OCI-M1 (cell line): ENCODE measurements around the gene DOCK11.
A peak's percentile ranks its signal among the peaks of the same experiment; 100 is the strongest.
"Not testable (repeated sequence)": the region's sequence is repeated elsewhere in the genome, so short reads cannot be mapped to it uniquely, and the experiment has no call there.

Experiments used
- DNase-seq: peaks from one replicate; lab custom pipeline; 2025; lab: John Stamatoyannopoulos, UW

DOCK11 gene

GRCh38 chrX:118570209-118570608, 74.6 kb downstream of the DOCK11 start:
- no peak for DNase-seq

- DNase-seq = no peak
Measured at GRCh38 chrX:118571836-118572235, 76.2 kb downstream of the DOCK11 start.

GRCh38 chrX:118574666-118575065, 79.1 kb downstream of the DOCK11 start:
- no peak for DNase-seq

GRCh38 chrX:118577041-118577440, 81.4 kb downstream of the DOCK11 start:
- DNase-seq = no peak

GRCh38 chrX:118579417-118579816, 83.8 kb downstream of the DOCK11 start:
- no peak for DNase-seq

- not testable (repeated sequence) for DNase-seq
Measured at GRCh38 chrX:118582926-118583325, 87.3 kb downstream of the DOCK11 start.

- DNase-seq = no peak
Measured at GRCh38 chrX:118583781-118584180, 88.2 kb downstream of the DOCK11 start.

- no peak for DNase-seq
Measured at GRCh38 chrX:118585296-118585695, 89.7 kb downstream of the DOCK11 start.

GRCh38 chrX:118586206-118586605, 90.6 kb downstream of the DOCK11 start:
- peak; percentile 60 for DNase-seq

- DNase-seq = no peak
Measured at GRCh38 chrX:118588715-118589114, 93.1 kb downstream of the DOCK11 start.

- DNase-seq = no peak
Measured at GRCh38 chrX:118589227-118589626, 93.6 kb downstream of the DOCK11 start.

GRCh38 chrX:118593407-118593806, 97.8 kb downstream of the DOCK11 start:
- DNase-seq = peak; percentile 76

GRCh38 chrX:118594697-118595420, 99.2 kb downstream of the DOCK11 start:
- no peak for DNase-seq

GRCh38 chrX:118595501-118596042, 100.0 kb downstream of the DOCK11 start:
- DNase-seq = no peak

GRCh38 chrX:118596390-118596789, 100.8 kb downstream of the DOCK11 start:
- no peak for DNase-seq

- peak; percentile 82 for DNase-seq
Measured at GRCh38 chrX:118603981-118604380, 108.4 kb downstream of the DOCK11 start.

GRCh38 chrX:118612290-118612689, 116.7 kb downstream of the DOCK11 start:
- no peak for DNase-seq

GRCh38 chrX:118614150-118614549, 118.5 kb downstream of the DOCK11 start:
- DNase-seq = peak; percentile 90

GRCh38 chrX:118615141-118615540, 119.5 kb downstream of the DOCK11 start:
- no peak for DNase-seq

GRCh38 chrX:118621081-118621759, 125.6 kb downstream of the DOCK11 start:
- no peak for DNase-seq

GRCh38 chrX:118623062-118623461, 127.4 kb downstream of the DOCK11 start:
- no peak for DNase-seq

GRCh38 chrX:118626346-118626745, 130.7 kb downstream of the DOCK11 start:
- no peak for DNase-seq

GRCh38 chrX:118627084-118627758, 131.6 kb downstream of the DOCK11 start:
- DNase-seq = peak; percentile 68
